ENCODE measurements around the gene PDCD4. TPM values are rescaled to one million over a fixed set of nuclear protein-coding genes. Genes with fewer than 3 reads are reported as not detected.

PDCD4 gene
- total and polyA plus RNA-seq, 3 donors from 2014 or later: 64.0 to 124 (median 71.1) TPM

DNA sequence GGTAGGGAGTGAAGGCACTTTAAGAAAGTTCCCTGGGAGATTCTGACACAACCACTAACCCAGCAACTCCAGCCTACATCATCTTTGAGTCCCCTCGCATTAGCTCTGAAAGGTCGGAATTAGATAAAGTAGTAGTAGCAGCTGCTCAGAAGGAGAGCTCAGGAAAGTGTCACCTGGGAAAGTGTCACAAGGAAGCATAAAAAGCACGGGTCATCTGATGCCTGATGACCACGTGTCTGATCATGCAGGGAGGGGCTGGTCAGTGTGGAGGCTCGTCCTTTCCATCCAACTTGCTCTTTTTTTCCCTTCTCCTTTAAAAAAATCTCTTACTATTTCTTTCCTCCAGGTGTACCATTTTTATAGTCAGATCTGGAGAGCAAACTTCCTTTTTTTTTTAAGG, 47.1 kb upstream of the PDCD4 start:
- peak overlapping the region in 1 of 2 donors; percentile 24 for H3K27ac ChIP-seq
- no peaks in the 10 kb centered on the region for H3K36me3 ChIP-seq (ENCODE audit: low read depth, missing control alignments)
- peaks cover 41% of the 10 kb centered on the region for H3K4me1 ChIP-seq
- H3K27me3 ChIP-seq: no peaks in the 10 kb centered on the region
- intact Hi-C loops (cut with DNase I; ENCODE audit: low total_unique reads): no loop called here
- H3K4me3 ChIP-seq: no peak overlapping the region
- DNase-seq: no peak
- TF ChIP-seq POLR2A (IDR thresholded peaks at IDR 0.05): no peak
- WGBS, 2 donors: 67 to 75% methylated on average over 5 of the region's 5 CpGs
- no peaks in the 10 kb centered on the region for H3K9me3 ChIP-seq

DNA sequence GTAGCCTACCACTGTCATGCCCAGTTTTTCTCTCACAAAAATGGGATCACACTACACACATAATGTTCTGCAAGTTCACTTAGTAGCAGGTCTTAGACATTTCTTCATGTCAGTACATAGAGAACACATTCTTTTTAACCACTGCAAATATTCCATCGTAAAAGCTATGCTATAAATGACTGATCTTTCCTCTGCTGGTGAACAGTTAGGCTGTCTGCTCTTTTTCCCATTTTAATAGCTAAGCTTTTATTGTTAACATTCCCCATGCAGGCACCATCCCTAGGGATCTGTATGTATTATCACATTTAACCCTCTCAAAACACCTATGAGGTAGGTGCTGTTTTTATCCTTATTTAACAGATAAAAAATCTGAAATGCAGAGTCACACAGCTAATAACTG, 46.2 kb upstream of the PDCD4 start:
- H3K4me3 ChIP-seq: no peak overlapping the region
- DNase-seq: no peak
- H3K27me3 ChIP-seq: no peaks in the 10 kb centered on the region
- 76 to 80% methylated on average over 1 of the region's 1 CpG for WGBS, 2 donors
- no peak for TF ChIP-seq POLR2A (IDR thresholded peaks at IDR 0.05)
- TF ChIP-seq, protein P1, sequence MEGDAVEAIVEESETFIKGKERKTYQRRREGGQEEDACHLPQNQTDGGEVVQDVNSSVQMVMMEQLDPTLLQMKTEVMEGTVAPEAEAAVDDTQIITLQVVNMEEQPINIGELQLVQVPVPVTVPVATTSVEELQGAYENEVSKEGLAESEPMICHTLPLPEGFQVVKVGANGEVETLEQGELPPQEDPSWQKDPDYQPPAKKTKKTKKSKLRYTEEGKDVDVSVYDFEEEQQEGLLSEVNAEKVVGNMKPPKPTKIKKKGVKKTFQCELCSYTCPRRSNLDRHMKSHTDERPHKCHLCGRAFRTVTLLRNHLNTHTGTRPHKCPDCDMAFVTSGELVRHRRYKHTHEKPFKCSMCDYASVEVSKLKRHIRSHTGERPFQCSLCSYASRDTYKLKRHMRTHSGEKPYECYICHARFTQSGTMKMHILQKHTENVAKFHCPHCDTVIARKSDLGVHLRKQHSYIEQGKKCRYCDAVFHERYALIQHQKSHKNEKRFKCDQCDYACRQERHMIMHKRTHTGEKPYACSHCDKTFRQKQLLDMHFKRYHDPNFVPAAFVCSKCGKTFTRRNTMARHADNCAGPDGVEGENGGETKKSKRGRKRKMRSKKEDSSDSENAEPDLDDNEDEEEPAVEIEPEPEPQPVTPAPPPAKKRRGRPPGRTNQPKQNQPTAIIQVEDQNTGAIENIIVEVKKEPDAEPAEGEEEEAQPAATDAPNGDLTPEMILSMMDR (IDR thresholded peaks at IDR 0.05): no peak
- H3K36me3 ChIP-seq (ENCODE audit: low read depth, missing control alignments): no peaks in the 10 kb centered on the region
- peaks cover 35% of the 10 kb centered on the region for H3K4me1 ChIP-seq
- intact Hi-C loops (cut with DNase I; ENCODE audit: low total_unique reads): no loop called here
- no peaks in the 10 kb centered on the region for H3K9me3 ChIP-seq
- H3K27ac ChIP-seq: no peak overlapping the region

DNA sequence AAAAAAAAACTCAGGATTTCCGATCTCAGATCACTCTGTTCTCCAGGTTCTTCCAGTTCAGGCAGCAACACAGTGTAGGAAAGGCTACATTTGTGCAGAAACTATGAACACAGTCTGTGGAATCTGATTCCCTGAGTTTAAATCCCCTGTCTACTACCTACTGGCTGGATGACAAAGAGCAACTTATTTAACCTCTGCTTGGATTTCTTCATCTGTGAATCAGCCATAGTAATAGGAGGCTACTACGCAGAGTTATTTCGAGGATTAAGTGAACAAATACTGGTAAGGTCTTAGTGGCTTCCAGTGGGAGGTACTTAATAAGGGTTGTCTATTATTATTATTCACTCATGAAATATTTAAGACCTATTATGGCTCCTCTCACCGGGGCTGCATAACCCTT, 44.3 kb upstream of the PDCD4 start:
- WGBS, 2 donors: 45 to 47% methylated on average over 4 of the region's 4 CpGs
- Histone ChIP-seq H3K4me1 (peaks cover 20% of the 10 kb centered on the region), H3K4me3 (no peak overlapping the region), H3K27me3 (no peaks in the 10 kb centered on the region), H3K9me3 (no peaks in the 10 kb centered on the region), H3K36me3 (ENCODE audit: low read depth, missing control alignments) (no peaks in the 10 kb centered on the region), H3K27ac (peak overlapping the region in 1 of 2 donors; percentile 55)
- intact Hi-C loops (cut with DNase I; ENCODE audit: low total_unique reads): no loop called here
- TF ChIP-seq, protein P1 (IDR thresholded peaks at IDR 0.05): no peak
- no peak for TF ChIP-seq POLR2A (IDR thresholded peaks at IDR 0.05)
- DNase-seq: no peak

DNA sequence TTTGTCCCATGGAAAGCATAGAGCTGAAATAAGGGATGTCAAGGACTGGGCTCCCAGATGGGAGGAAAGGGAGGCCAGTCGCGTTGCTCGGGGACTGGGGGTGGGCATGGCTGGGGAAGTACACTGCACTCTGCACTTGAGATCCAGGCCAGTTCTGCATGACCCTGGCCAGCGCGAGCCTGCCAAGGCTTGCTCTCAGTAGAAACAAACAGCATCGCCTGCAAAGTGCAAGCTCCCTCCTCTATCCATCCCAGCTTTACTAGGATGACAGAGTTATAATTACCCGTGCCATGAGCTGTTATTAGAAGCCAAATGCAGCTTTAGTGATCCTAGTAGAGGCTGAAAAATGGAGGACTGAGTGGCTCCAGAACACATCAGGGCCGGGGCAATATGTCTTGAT, 43.9 kb upstream of the PDCD4 start:
- H3K27ac ChIP-seq: peak overlapping the region in 1 of 2 donors; percentile 55
- intact Hi-C loops (cut with DNase I; ENCODE audit: low total_unique reads): no loop called here
- peak; percentile 50 for DNase-seq
- no peak overlapping the region for H3K4me3 ChIP-seq
- 33 to 35% methylated on average over 8 of the region's 8 CpGs for WGBS, 2 donors
- H3K9me3 ChIP-seq: no peaks in the 10 kb centered on the region
- peaks cover 15% of the 10 kb centered on the region for H3K4me1 ChIP-seq
- no peaks in the 10 kb centered on the region for H3K27me3 ChIP-seq
- TF ChIP-seq, protein P1 (IDR thresholded peaks at IDR 0.05): no peak
- no peak for TF ChIP-seq POLR2A (IDR thresholded peaks at IDR 0.05)
- H3K36me3 ChIP-seq (ENCODE audit: low read depth, missing control alignments): no peaks in the 10 kb centered on the region

DNA sequence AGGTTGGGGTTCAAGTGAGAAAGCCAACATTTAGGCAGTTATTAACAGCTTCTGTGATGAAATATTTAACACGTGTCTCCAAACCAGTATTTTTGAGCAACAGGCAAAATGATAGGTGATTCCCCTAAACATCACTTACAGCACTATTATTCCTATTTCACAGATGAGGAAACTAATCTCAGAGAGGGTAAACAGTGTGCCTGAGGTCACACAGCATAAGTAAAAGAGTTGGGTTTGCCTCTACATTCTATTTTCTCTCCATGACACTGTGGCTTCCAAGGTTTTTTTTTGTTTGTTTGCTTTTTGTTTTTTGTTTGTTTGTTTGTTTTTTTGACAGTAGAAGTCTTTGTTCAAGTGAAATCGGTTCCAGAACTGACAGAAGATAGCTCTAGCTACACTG, 43.2 kb upstream of the PDCD4 start:
- Histone ChIP-seq H3K27me3 (no peaks in the 10 kb centered on the region), H3K9me3 (no peaks in the 10 kb centered on the region), H3K27ac (peak overlapping the region in 1 of 2 donors; percentile 55), H3K4me1 (peaks cover 12% of the 10 kb centered on the region), H3K4me3 (no peak overlapping the region), H3K36me3 (ENCODE audit: low read depth, missing control alignments) (no peaks in the 10 kb centered on the region)
- no peak for DNase-seq
- WGBS, 2 donors: 46 to 85% methylated on average over 2 of the region's 2 CpGs
- intact Hi-C loops (cut with DNase I; ENCODE audit: low total_unique reads): no loop called here
- TF ChIP-seq, protein P1 (IDR thresholded peaks at IDR 0.05): no peak
- TF ChIP-seq POLR2A (IDR thresholded peaks at IDR 0.05): no peak
